WI38 (cell line): ENCODE measurements around the gene PTPN11.
"Not testable (repeated sequence)": the region's sequence is repeated elsewhere in the genome, so short reads cannot be mapped to it uniquely, and the experiment has no call there.

Experiments
- H3K4me3 ChIP-seq: 2 replicates; pipeline ENCODE4 v1.5.1; 2011; ENCODE audit warnings: low read depth, mild to moderate bottlenecking, control low read depth, low read length
- CTCF ChIP-seq: IDR thresholded peaks from 2 replicates; pipeline ENCODE4 v1.5.1; 2012; ENCODE audit warnings: low read depth, mild to moderate bottlenecking, control low read depth, low read length

Gene PTPN11

DNA sequence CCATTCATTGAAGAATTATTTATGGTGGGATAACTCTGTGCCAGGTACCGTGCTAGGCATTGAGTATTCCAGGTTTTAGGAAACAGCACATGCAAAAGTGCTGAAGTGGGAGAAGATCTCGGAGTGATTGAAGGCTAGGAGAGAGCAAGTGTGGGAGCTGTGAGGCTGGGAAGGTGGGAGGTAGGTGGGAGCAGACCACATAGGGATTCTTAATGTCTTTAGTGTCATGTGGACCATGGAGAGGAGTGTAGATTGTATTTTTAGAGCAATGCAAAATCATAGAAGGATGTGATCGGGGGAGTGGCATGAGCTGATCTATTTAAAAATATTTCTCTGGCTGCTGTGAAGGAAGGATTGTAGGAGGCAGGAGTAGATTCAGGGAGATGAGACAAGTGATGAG is 5.4 kb downstream of the PTPN11 start:
- TF ChIP-seq CTCF = no peak
- H3K4me3 ChIP-seq = no peak overlapping the region

DNA sequence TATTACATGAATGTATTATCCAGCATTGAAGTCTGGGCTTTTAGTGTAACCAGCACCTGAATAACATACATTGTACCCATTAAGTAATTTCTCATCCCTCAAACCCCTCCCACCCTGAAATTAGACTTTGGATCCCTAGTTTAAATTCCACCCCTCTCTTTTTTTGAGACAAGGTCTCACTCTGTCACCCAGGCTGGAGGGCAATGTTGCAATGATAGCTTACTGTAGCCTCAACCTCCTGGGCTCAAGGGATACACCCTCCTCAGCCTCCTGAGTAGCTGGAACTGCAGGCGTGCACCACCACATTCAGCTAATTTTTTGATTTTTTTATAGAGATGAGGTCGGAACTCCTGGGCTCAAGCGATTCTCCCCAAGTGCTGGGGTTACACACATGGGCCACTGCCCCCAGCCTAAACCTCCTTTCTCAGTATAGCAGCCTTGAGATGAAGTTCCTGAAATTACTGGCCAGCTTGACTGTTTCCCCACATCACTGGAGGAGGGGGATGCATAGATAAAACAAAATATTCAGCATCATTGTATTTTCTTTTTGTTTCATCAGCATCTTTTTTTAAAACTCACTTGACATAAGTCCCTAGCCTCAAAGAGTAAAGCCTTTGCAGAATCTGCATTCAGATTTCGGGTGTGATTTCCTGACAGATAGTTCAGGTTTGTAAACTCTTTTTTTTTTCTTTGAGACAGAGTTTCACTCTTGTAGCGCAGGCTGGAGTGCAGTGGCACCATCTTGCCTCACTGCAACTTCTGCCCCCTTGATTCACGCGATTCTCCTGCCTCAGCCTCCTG is 7.0 kb downstream of the PTPN11 start:
- no peak for TF ChIP-seq CTCF
- H3K4me3 ChIP-seq = no peak overlapping the region

GRCh38 chr12:112427760-112428159 is 9.0 kb downstream of the PTPN11 start:
- no peak for TF ChIP-seq CTCF
- no peak overlapping the region for H3K4me3 ChIP-seq

GRCh38 chr12:112430929-112431328 is 12.2 kb downstream of the PTPN11 start:
- no peak overlapping the region for H3K4me3 ChIP-seq
- TF ChIP-seq CTCF = no peak

DNA sequence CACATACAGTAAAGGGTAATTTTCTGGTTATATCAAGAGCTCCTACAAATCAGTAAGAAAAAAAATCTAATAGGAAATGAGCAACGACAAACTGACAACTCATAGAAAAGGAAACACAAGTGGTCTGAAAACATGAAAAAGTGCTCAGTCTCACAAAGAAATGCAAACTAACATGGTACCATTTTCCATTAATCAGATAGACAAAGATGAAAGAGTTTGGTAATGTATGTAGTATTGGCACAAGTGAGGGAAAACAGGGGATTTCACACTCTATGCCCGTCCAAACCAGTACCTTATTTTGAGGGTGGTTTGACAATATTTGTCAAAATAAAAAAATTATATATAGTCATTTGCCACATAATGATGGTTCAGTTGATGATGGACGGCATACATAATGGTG is 13.2 kb downstream of the PTPN11 start:
- TF ChIP-seq CTCF = no peak
- H3K4me3 ChIP-seq = no peak overlapping the region

DNA sequence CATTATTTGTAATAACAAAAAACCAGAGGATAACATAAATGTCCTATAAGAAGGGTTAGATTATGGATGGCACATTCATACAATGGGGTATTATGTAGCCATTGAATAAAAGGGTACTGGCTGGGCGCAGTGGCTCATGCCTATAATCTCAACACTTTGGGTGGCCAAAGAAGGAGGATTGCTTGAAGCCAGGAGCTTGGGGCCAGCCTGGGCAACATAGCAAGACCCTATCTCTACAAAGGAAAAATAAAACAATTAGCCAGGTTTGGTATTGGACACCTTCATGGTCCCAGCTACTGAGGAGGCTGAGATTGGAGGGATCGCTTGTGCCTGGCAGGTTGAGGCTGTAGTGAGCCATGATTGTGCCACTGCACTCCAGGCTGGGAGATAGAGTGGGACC is 14.8 kb downstream of the PTPN11 start:
- H3K4me3 ChIP-seq = no peak overlapping the region
- TF ChIP-seq CTCF = no peak

GRCh38 chr12:112438645-112439044 is 19.9 kb downstream of the PTPN11 start:
- not testable (repeated sequence) for H3K4me3 ChIP-seq

DNA sequence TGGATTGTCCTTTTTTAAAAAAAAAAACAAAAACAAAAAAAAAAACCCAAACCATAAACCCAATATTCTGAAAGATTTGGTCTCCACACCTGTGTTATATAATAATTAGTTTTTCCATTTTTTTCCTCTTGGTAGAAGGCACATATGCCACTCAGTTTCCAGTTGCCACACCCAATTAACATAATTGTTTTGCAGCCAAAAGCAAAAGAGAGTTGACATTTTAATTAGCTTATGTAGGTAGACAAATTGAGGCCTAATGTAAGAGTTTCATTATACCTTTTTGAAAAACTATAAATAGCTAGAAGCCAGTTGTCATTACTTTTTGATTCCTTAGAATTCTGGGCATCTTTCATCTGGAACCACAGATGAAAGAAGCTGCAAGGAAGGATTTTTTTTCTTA is 21.0 kb downstream of the PTPN11 start:
- no peak overlapping the region for H3K4me3 ChIP-seq
- no peak for TF ChIP-seq CTCF

DNA sequence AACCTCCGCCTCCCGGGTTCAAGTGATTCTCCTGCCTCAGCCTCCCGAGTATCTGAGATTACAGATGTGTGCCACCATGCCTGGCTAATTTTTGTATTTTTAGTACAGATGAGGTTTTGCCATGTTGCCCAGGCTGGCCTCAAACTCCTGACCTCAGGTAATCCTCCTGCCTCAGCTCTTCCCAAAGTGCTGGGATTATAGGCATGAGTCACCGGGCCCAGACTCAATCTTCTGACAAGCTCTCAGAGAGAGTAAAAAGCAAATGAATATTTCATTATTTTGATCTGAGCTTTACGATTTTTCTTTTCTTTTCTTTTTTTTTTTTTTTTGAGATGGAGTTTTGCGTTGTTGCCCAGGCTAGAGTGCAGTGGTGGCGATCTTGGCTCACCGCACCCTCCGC is 21.9 kb downstream of the PTPN11 start:
- not testable (repeated sequence) for H3K4me3 ChIP-seq
